HG03571 (cell line): ENCODE measurements around the gene CATSPERZ.

Source experiments
- ATAC-seq: cut with Tn5 transposase; IDR thresholded peaks from one replicate; pipeline ENCODE4 v1.9.1; 2021; ENCODE audit not compliant: unreplicated experiment

The CATSPERZ gene

DNA sequence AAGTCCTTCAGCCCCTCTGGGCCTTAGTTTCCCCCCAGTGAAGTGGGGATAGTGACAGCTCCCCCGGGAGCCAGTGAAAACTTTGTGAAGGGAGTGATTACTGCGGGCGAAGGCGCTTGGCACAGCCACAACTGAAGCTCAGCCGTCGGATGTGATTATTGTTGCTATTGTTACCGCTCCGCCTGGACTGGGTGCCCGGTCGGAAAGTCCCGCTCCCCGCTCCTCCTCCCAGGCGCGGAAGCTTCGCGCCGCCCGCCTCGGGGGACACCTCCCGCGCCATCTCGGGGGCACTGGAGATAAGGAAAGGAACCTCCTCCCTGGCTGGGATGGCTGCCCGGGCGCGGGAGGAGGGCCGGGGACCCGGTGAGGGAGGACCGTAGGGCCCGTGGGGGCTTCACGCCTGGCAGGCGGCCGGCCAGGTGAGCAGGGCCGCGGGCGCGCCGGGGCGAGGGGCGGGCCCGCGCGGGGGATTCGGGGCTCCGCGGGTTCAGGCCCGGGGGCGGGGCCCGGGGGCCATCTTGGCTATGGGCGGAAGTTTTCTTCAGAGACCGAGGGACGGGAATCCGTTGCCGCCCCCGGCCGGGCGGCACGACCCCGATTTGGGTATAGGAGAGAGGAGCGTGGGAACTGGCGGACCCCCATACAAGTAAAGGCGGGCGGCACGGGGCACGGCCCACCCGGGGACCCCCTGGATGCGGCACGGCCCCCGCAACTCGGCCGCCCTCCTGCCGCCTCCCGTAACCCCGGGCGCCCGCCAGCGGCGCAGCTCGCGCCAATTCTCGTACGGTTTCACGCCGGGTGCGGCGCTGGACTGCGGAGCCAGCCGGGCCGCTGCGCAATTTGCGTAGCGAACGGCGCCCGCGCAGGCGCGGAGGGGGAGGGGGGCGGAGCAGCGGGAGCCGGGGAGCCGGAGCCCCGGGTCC lies 14.9 kb upstream of the CATSPERZ start, which contains the start of gene GPR137:
Gene GPR137, plus strand, starts transcription at position 887 of the 923 bp plus-strand sequence. CDS start 677 bp downstream, outside the sequence.
- ATAC-seq = peak; percentile 49

DNA sequence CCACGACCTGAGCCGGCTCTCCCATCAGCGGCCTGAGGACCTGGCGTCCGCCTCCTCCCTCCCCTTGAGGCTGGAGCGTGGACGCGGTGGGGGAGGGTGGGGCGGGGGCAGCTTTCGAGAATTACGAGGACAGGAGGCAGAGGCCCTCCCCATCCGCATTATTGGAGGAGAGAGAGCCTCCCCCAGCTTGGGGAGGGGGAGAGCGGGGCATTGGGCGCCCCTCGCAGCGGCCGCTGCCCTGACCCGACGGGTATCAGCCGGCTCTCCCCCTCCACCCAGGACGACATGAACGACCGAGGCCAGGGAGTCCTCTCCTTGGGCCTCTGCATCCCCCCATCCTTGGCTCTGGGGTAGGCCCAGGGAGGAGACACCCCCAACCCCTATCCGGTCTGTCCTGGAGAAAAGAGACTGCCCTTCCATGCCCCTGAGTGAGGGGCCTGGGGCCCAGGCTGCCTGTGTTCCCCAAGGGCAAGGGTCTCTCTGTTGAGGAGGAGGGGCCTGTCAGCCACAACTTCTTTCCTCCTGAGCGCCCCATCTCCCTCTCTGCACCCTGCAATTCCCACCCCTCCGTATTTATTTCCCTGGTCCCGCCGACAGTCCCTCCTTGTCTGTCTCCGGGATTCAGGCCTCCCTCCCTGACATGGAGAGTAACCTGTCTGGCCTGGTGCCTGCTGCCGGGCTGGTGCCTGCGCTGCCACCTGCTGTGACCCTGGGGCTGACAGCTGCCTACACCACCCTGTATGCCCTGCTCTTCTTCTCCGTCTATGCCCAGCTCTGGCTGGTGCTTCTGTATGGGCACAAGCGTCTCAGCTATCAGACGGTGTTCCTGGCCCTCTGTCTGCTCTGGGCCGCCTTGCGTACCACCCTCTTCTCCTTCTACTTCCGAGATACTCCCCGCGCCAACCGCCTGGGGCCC lies 14.0 kb upstream of the CATSPERZ start:
- no peak for ATAC-seq

DNA sequence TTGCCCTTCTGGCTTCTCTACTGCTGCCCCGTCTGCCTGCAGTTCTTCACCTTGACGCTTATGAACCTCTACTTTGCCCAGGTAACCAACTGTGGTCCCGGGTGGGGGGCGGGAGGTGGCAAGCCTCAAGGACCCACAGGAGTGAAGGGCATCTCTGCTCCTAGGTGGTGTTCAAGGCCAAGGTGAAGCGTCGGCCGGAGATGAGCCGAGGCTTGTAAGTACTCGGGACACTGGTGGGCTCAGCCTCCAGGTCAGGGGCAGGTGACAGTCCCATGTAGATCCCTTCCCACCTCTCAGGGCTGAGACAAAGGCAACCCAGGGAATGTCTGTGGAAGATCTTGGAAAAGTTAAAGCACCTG lies 13.4 kb upstream of the CATSPERZ start:
- ATAC-seq = no peak

DNA sequence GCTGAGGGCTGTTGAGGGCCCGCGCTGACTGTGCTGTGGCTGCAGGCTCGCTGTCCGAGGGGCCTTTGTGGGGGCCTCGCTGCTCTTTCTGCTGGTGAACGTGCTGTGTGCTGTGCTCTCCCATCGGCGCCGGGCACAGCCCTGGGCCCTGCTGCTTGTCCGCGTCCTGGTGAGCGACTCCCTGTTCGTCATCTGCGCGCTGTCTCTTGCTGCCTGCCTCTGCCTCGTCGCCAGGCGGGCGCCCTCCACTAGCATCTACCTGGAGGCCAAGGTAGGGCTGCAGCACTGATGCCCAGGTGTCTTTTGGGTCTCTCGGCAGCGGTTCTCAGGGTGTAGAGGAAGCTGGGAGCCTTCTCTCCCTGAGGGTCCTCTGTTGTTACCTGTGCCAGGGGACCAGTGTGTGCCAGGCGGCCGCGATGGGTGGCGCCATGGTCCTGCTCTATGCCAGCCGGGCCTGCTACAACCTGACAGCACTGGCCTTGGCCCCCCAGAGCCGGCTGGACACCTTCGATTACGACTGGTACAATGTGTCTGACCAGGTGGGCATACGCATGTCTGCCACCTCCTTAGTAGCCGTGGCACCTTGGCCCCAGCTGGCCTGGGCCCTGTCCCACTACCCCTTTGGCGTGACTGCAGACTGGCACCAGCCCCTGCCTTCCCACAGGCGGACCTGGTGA lies 12.3 kb upstream of the CATSPERZ start:
- no peak for ATAC-seq

DNA sequence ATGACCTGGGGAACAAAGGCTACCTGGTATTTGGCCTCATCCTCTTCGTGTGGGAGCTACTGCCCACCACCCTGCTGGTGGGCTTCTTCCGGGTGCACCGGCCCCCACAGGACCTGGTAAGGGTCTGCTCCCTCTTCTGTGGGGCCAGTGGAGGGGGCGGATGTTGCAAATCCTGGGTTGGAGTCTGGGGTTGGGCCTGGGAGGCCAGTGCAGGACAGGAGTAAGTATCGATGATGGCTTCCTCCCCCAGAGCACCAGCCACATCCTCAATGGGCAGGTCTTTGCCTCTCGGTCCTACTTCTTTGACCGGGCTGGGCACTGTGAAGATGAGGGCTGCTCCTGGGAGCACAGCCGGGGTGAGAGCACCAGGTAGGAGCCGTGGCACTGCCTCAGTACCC lies 11.8 kb upstream of the CATSPERZ start:
- ATAC-seq = no peak

DNA sequence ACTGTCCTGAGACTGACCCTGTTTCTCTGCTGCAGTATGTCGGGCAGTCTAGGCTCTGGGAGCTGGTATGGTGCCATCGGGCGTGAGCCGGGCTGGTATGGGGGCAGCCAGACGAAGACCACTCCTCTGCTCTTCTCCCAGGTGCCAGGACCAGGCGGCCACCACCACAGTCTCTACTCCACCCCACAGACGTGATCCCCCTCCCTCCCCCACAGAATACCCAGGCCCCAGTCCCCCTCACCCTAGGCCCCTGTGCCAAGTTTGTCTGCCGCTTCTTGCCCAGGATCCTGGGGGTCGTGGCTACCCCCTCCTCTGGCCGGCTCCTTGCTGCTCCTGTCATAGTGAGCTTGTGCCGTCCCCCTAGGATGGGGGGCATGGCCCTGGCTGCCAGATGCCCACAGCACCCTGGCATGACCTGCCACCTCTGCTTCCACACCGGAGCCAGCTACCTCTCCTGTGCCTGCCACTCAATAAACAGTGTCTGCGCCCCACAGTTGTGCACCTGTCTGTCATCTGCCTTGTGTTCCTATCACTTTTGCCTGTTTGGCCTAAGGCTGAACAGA lies 11.1 kb upstream of the CATSPERZ start:
- ATAC-seq = no peak

DNA sequence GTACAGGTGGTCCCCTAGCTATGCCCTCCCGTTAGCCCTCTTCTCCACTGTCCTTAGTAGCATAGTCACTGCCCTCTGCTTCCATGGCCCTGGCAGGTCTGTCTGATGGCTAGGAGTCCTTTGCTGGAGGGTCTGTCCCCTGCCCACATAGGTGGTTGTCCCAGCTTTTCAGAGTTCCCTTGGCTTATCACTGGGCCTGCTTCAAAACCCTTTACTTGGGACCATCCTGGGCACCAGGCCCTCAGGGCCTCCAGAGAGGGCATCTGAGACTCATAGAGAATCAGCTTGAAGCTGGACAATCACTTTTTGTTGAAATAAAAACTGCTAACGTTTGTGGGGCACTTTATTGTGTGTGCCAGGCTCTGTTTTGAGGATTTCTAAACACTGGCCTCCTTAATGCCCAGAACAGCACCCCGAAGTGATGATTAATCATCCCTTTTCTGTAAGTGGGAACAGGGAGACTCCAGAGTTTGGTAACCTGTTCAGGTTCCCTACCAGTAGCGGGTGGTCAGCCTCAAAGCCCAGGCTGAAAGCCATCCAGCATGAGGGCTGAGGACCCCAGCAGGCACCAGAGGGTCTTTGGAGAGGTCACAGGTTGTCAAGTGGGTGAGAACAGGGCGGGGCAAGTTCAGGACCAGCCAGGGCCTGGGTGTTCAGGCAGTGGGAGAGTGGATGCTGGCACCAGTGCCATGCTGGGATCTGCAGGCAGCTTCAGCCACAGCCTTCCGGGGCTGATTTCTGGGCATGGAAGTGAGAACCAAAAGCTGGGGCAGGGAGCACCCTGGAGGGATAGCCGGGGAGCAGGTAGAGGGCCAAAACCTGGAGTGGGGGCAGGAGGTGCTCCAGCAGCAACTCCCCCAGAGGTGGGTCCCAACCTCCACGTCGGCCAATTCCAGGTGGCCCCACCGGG lies 9.6 kb upstream of the CATSPERZ start:
- ATAC-seq = no peak

DNA sequence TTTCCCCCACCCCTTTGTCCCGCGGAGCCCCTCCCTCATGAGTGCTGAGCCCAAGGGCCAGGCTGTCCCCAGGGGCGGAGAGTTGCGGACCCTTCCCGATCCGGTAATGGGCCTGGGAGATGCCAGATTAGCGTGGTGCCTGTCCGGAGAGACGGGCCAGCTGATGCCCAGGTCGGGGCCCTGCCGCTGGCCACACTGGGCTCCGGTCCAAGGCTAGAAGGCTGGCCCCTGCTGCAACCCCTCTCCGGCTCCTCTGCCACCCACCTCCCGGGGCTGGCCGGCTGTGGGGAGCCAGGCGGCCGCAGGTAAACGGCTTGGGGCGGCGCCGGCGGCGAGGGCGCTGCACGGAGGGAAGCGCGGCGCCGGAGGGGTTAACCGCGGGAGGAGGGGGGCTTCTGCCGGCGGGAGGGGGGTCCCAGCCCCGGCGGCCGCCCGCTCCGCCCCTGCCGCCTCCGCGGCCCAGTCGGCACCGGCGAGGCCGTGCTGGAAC lies 8.9 kb upstream of the CATSPERZ start, which contains the start of gene KCNK4:
Gene KCNK4, plus strand, starts transcription at position 41 of the 490 bp plus-strand sequence. CDS start 1,717 bp downstream, outside the sequence.
- no peak for ATAC-seq

DNA sequence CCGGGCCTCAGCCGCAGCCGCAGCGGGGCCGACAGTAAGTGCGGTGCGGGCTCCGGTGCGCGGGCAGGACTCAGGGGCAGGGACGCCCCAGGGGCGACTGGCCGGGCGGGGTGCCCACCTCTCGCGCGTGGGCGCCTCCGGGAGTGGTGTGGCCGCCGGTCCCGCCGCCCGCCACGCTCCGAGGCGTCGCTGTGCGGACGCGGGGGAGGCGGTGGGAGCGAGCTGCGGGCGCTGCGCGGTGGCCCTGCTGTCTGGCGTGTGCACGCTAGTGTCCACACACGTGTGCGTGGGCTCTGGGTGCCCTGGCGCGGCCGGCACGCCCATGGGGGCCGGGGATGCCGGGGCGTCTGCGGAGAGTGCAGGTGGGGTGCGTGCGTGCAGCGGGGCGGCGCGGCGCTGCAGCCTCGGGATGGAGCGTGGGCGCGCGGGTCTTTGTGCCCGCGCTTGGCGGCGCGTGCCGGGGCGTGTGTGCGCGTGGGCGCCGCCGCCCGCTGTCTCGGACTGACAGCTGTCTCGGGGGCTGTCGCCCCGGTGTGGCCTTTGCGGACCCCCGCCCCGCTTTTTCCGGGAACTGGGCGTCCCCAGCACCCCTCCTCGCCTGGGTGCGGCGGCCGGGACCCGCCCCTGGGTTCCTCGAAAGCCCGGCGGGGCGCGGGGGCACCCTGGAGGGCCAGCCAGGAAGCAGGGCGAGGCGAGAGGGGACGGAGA lies 8.3 kb upstream of the CATSPERZ start:
- no peak for ATAC-seq

DNA sequence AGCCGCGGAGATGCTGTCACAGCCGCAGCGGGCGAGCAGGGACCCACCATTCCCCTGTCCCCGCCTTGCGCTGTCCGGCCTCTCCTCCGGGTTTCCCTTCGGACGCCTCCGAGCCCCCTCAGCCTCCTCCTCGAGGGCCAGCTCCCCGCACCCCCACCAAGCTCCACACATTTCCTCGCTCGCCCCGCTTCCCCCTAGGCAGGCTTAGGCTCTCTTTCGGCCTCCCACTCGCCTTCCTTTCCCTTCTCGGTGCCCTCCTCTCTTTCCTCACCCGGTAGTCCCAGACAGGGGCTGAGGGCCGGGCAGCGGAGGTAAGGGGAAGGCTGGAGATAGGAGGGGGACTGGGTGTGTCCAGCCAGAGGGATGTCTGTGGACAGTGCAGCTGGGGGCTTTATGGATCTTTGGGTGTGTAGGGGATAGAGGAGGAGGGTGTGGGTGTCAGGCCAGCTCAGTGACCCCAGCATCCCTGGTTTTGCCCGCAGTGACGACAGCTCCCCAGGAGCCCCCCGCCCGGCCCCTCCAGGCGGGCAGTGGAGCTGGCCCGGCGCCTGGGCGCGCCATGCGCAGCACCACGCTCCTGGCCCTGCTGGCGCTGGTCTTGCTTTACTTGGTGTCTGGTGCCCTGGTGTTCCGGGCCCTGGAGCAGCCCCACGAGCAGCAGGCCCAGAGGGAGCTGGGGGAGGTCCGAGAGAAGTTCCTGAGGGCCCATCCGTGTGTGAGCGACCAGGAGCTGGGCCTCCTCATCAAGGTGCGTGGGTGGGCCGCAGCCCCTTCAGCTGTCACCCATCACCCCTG lies 7.5 kb upstream of the CATSPERZ start:
- ATAC-seq = no peak

DNA sequence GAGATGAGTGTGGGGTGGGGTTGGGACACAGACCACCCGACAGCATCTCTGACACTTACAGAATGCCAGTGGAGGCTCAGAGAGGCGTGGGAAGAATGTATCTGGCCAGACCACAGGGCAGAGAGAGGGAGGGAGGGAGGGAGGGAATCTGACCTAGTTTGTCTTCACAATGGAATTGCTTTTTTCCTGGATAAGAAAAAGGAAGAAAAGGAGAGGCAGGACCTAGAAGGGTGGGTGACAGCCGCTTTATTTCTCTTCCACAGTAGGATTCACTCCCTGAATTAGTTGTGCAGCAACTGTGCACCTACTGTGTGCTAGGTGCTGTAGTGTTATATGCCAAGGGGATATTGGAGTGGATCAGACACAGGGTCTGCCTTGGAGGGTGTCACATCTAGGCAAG lies 5.4 kb upstream of the CATSPERZ start:
- ATAC-seq = no peak

DNA sequence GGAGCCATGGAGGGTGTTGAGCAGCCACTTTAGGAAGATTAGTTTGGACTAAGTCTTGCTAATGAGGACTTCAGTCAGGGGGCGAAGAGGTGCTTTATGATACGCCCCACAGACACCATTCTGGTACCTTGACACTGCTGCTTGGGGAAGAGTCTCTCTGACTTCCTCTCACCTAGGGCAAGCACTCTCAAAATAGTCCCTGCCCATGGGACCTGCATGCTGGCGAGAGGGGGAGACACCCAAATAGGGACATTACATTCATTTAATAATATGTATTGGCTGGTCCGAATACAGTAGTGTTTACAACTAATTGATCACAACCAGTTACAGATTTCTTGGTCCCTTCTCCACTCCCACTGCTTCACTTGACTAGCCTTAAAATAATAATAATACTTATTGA lies 4.4 kb upstream of the CATSPERZ start:
- no peak for ATAC-seq

DNA sequence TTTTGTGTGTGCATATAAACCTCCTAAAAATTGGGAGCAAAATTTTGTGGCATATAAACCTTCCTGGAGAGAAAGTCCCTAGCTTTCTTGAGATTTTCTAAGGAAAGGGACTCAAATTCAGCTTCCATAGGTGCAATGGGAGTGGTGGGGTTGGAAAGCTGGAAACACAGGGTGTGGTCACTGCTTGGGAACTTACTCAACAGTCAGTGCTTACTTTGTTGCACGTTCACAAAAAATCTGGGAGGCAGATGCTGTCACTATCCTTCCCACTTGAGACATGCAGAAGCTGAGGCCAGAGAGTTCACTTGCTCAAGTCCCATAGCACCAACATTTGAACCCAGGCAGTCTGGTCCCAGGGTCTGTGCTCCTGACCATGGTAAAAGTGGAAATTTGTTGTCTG lies 3.9 kb upstream of the CATSPERZ start:
- no peak for ATAC-seq

DNA sequence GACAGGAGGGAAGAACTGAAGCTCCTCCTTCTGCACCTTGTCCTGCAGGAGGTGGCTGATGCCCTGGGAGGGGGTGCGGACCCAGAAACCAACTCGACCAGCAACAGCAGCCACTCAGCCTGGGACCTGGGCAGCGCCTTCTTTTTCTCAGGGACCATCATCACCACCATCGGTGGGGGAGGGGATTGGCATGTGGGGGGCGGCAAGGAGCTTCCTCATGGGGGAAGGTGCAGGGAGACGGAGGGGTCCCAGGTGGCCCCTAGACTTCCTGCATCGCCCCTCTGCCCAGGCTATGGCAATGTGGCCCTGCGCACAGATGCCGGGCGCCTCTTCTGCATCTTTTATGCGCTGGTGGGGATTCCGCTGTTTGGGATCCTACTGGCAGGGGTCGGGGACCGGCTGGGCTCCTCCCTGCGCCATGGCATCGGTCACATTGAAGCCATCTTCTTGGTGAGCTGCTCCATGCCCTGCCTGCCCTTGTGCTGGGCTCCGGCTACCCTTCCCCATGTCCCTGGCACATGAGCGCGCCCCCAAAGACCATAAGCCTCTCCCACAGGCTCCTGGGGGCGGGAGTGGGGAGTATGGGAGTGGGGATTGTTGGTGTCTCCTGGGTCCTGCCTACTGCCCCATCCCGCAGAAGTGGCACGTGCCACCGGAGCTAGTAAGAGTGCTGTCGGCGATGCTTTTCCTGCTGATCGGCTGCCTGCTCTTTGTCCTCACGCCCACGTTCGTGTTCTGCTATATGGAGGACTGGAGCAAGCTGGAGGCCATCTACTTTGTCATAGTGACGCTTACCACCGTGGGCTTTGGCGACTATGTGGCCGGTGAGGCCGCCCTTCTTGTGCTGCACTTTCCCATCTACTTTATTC lies 3.1 kb upstream of the CATSPERZ start:
- ATAC-seq = no peak

DNA sequence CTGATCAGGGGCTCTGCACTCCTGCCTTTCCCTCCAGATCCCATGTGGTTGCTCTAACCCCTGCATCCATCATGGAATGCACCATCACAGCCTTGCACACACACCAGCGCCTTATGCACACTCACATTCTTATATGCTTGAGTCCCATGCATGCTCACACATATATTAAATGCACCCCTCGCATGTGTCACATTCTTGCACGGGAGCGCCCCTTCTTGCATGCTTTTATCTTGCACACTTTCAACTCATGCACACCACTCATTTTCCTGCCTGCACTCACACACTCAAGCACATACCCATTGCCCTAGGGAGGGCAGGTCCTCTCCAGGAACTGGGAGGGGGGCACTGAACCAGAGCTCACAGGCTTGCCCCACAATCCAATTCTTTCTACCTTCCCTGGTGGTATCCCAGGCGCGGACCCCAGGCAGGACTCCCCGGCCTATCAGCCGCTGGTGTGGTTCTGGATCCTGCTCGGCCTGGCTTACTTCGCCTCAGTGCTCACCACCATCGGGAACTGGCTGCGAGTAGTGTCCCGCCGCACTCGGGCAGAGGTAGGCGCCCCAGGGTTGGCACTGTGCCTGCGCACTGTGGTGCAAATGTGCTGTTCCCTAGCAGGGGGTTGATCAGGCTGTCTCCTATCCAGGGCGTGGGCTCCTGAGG lies 2.3 kb upstream of the CATSPERZ start:
- no peak for ATAC-seq

DNA sequence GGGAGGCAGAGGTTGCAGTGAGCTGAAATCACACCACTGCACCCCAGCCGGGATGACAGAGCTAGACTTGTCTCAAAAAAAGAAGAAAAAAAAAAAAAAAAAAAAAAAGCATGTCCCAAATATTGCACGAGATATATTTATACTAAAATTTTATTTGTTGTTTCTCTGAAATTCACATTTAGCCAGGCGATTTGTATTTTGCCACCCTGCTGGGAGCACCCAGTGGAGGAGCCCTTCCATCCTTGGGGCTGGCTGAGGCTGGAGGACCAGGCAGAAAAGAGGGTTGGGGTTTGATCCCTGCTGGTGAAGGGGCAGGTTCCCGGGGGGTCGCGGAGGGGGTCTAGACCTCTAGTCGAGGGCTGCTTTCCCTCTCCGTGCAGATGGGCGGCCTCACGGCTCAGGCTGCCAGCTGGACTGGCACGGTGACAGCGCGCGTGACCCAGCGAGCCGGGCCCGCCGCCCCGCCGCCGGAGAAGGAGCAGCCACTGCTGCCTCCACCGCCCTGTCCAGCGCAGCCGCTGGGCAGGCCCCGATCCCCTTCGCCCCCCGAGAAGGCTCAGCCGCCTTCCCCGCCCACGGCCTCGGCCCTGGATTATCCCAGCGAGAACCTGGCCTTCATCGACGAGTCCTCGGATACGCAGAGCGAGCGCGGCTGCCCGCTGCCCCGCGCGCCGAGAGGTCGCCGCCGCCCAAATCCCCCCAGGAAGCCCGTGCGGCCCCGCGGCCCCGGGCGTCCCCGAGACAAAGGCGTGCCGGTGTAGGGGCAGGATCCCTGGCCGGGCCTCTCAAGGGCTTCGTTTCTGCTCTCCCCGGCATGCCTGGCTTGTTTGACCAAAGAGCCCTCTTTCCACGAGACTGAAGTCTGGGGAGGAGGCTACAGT lies 952 bp upstream of the CATSPERZ start:
- ATAC-seq = no peak
